Measurements from ENCODE around the gene GRM7.

DNA sequence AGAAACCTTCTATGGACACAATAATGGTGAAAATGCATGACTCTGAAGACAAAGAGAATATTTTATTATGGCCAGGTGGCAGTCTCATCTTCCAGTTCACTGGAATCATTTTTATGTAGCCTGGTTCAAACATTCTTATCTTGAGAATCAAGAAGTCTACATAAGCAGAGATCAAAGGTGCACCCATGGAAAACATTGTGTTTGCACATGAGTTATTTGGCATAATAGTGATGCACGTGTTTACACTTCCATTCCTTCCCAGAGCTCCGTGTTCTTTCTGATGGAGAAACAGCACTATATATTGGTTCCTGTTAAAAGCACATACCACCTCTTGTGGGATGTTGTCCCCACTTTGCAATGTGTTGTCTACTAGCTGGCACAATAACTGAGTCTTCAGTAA is 572.2 kb downstream of the GRM7 start:
- no peak for TF ChIP-seq POLR2A (IDR thresholded peaks at IDR 0.05; ENCODE audit: low read depth)
- TF ChIP-seq, protein P1, sequence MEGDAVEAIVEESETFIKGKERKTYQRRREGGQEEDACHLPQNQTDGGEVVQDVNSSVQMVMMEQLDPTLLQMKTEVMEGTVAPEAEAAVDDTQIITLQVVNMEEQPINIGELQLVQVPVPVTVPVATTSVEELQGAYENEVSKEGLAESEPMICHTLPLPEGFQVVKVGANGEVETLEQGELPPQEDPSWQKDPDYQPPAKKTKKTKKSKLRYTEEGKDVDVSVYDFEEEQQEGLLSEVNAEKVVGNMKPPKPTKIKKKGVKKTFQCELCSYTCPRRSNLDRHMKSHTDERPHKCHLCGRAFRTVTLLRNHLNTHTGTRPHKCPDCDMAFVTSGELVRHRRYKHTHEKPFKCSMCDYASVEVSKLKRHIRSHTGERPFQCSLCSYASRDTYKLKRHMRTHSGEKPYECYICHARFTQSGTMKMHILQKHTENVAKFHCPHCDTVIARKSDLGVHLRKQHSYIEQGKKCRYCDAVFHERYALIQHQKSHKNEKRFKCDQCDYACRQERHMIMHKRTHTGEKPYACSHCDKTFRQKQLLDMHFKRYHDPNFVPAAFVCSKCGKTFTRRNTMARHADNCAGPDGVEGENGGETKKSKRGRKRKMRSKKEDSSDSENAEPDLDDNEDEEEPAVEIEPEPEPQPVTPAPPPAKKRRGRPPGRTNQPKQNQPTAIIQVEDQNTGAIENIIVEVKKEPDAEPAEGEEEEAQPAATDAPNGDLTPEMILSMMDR (IDR thresholded peaks at IDR 0.05), result no peak

Measured in esophagus muscularis mucosa (tissue), 3 donors.